IMR-90 (cell line): Measurements from ENCODE around the gene SLC30A5. TPM values are rescaled to one million over a fixed set of nuclear protein-coding genes. Genes with fewer than 3 reads are reported as not detected.

Source experiments
- ATAC-seq: fragments of 200-7000 bp; cut with Tn5 transposase; 2 replicates; pipeline ENCODE4 v1.9.1; 2020; ENCODE audit warnings: low read depth, mild to moderate bottlenecking, moderate library complexity
- BruUV-seq: library from RNA; stranded (reverse); fragments of 400-500 nt; replicated peaks from 2 replicates; lab custom pipeline; 2021; lab: Mats Ljungman, UMichigan
- CTCF ChIA-PET: fragments of 300-600 bp; formaldehyde crosslinking; extraction: SDS; loops from one replicate; lab custom pipeline; 2021; ENCODE audit warnings: antibody characterized with exemption; lab: Yijun Ruan, JAX
- POLR2A ChIA-PET: fragments of 300-600 bp; sonication (Branson Sonifier 250); formaldehyde crosslinking; loops from one replicate; lab custom pipeline; 2022; ENCODE audit warnings: antibody characterized with exemption; ENCODE audit not compliant: unreplicated experiment; lab: Charles Lee
- DNase-seq: peaks from one replicate; pipeline ENCODE4 v3.0.0; 2013
- H2AFZ ChIP-seq: replicated peaks from 2 replicates; pipeline ENCODE3; 2013; ENCODE audit warnings: low read length, mild to moderate bottlenecking; ENCODE audit not compliant: poor library complexity
- H2AK5ac ChIP-seq: 2 replicates; pipeline ENCODE4 v1.6.1; 2013; ENCODE audit warnings: low read depth, low read length, inconsistent platforms
- H2AK9ac ChIP-seq: replicated peaks from 2 replicates; pipeline ENCODE3; 2013; ENCODE audit warnings: mild to moderate bottlenecking, low read depth, low read length, moderate library complexity; ENCODE audit not compliant: poor library complexity
- H2BK120ac ChIP-seq: 2 replicates; pipeline ENCODE4 v1.6.1; 2013; ENCODE audit warnings: low read depth, low read length, inconsistent platforms
- H2BK15ac ChIP-seq: 3 replicates; pipeline ENCODE4 v1.6.1; 2013; ENCODE audit warnings: low read depth, low read length, inconsistent platforms
- H2BK20ac ChIP-seq: 2 replicates; pipeline ENCODE4 v1.6.1; 2013; ENCODE audit warnings: low read depth, mild to moderate bottlenecking, inconsistent platforms, low read length, moderate library complexity
- H2BK5ac ChIP-seq: 2 replicates; pipeline ENCODE4 v1.6.1; 2013; ENCODE audit warnings: mild to moderate bottlenecking, low read depth, low read length, inconsistent platforms; ENCODE audit not compliant: poor library complexity, severe bottlenecking
- H3K14ac ChIP-seq: replicated peaks from 2 replicates; pipeline ENCODE4 v1.6.1; 2013; ENCODE audit warnings: low read depth, low read length, inconsistent platforms
- H3K18ac ChIP-seq: 2 replicates; pipeline ENCODE4 v1.6.1; 2013; ENCODE audit warnings: low read depth, low read length, control low read depth
- H3K23ac ChIP-seq: 2 replicates; pipeline ENCODE4 v1.6.1; 2013; ENCODE audit warnings: low read depth, low read length, inconsistent platforms
- H3K27ac ChIP-seq: 2 replicates; pipeline ENCODE4 v1.5.1; 2013; ENCODE audit warnings: mild to moderate bottlenecking, control low read depth, low read length; ENCODE audit not compliant: insufficient read depth
- H3K27me3 ChIP-seq: 2 replicates; pipeline ENCODE4 v1.6.1; 2013; ENCODE audit warnings: low read length; ENCODE audit not compliant: control insufficient read depth, insufficient read depth
- H3K36me3 ChIP-seq: 2 replicates; pipeline ENCODE4 v1.6.1; 2013; ENCODE audit warnings: low read length, mixed read lengths; ENCODE audit not compliant: control insufficient read depth, insufficient read depth
- H3K4ac ChIP-seq: 2 replicates; pipeline ENCODE4 v1.6.1; 2013; ENCODE audit warnings: low read depth, low read length, inconsistent platforms
- H3K4me1 ChIP-seq: 2 replicates; pipeline ENCODE4 v1.6.1; 2013; ENCODE audit warnings: low read length, mixed read lengths; ENCODE audit not compliant: control insufficient read depth, insufficient read depth
- H3K4me2 ChIP-seq: 2 replicates; pipeline ENCODE4 v1.6.1; 2013; ENCODE audit warnings: low read depth, mild to moderate bottlenecking, control low read depth, low read length, moderate library complexity
- H3K4me3 ChIP-seq: 2 replicates; pipeline ENCODE4 v1.5.1; 2013; ENCODE audit warnings: low read depth, mild to moderate bottlenecking, control low read depth, low read length, moderate library complexity; ENCODE audit not compliant: insufficient read depth
- H3K56ac ChIP-seq: 2 replicates; pipeline ENCODE4 v1.6.1; 2013; ENCODE audit warnings: low read length, inconsistent platforms; ENCODE audit not compliant: insufficient read depth; ENCODE audit errors: extremely low read depth
- H3K79me1 ChIP-seq, 2 experiments: 2 replicates each; pipeline ENCODE4 v1.6.1; 2013; ENCODE audit warnings: low read length in 2 of 2, inconsistent platforms in 1 of 2, low read depth in 1 of 2
- H3K9ac ChIP-seq: 2 replicates; pipeline ENCODE4 v1.6.1; 2013; ENCODE audit warnings: low read depth, low read length, control low read depth
- H3K9me1 ChIP-seq: 2 replicates; pipeline ENCODE4 v1.6.1; 2013; ENCODE audit warnings: low read length, inconsistent platforms; ENCODE audit not compliant: insufficient read depth
- H3K9me3 ChIP-seq: 2 replicates; pipeline ENCODE4 v1.6.1; 2013; ENCODE audit warnings: low read length; ENCODE audit not compliant: control insufficient read depth, insufficient read depth
- H4K20me1 ChIP-seq: 2 replicates; pipeline ENCODE4 v1.6.1; 2013; ENCODE audit warnings: low read length, inconsistent platforms; ENCODE audit not compliant: insufficient read depth
- H4K5ac ChIP-seq: 2 replicates; pipeline ENCODE4 v1.6.1; 2013; ENCODE audit warnings: mild to moderate bottlenecking, low read depth, low read length, control low read depth
- H4K8ac ChIP-seq, 2 experiments: 2 replicates each; pipeline ENCODE4 v1.6.1; 2013; ENCODE audit warnings: low read depth in 2 of 2, low read length in 2 of 2, control low read depth in 1 of 2, inconsistent platforms in 1 of 2
- H4K91ac ChIP-seq: 2 replicates; pipeline ENCODE4 v1.6.1; 2013; ENCODE audit warnings: low read depth, low read length, inconsistent platforms; ENCODE audit not compliant: insufficient read depth
- BHLHE40 ChIP-seq: fragments of 150-350 bp; IDR thresholded peaks from 2 replicates; pipeline ENCODE4 v1.6.1; 2016; ENCODE audit warnings: mild to moderate bottlenecking, low read depth, low read length
- CEBPB ChIP-seq: IDR thresholded peaks from 2 replicates; pipeline ENCODE4 v1.6.1; 2012; ENCODE audit warnings: low read depth, low read length, improper control_type of control experiment
- CHD1 ChIP-seq: IDR thresholded peaks from 2 replicates; pipeline ENCODE4 v1.6.1; 2012; ENCODE audit warnings: low read depth, low read length, improper control_type of control experiment
- CTCF ChIP-seq: conservative IDR thresholded peaks from 2 replicates; pipeline ENCODE4 v1.5.1; 2012; ENCODE audit warnings: mild to moderate bottlenecking, low read depth, low read length, improper control_type of control experiment
- FOS ChIP-seq: fragments of 150-350 bp; IDR thresholded peaks from 2 replicates; pipeline ENCODE4 v1.6.1; 2016; ENCODE audit warnings: low read depth, low read length
- MAFK ChIP-seq: IDR thresholded peaks from 2 replicates; pipeline ENCODE4 v1.6.1; 2012; ENCODE audit warnings: low read depth, low read length, improper control_type of control experiment
- MAZ ChIP-seq: IDR thresholded peaks from 2 replicates; pipeline ENCODE4 v1.6.1; 2012; ENCODE audit warnings: low read depth, mild to moderate bottlenecking, low read length, improper control_type of control experiment, moderate library complexity, borderline replicate concordance
- MXI1 ChIP-seq: IDR thresholded peaks from 2 replicates; pipeline ENCODE4 v1.6.1; 2012; ENCODE audit warnings: low read depth, mild to moderate bottlenecking, low read length, moderate library complexity, borderline replicate concordance
- POLR2A ChIP-seq: IDR thresholded peaks from 2 replicates; pipeline ENCODE4 v1.6.1; 2012; ENCODE audit warnings: mild to moderate bottlenecking, low read depth, low read length
- RAD21 ChIP-seq: IDR thresholded peaks from 2 replicates; pipeline ENCODE4 v1.6.1; 2012; ENCODE audit warnings: low read length, improper control_type of control experiment
- RCOR1 ChIP-seq: IDR thresholded peaks from 2 replicates; pipeline ENCODE4 v1.6.1; 2012; ENCODE audit warnings: mild to moderate bottlenecking, low read length, improper control_type of control experiment; ENCODE audit not compliant: insufficient replicate concordance
- RFX5 ChIP-seq: IDR thresholded peaks from 2 replicates; pipeline ENCODE4 v1.8.0; 2012; ENCODE audit warnings: low read depth, mild to moderate bottlenecking, low read length, moderate library complexity
- SMC3 ChIP-seq: fragments of 150-350 bp; IDR thresholded peaks from 2 replicates; pipeline ENCODE4 v1.6.1; 2016; ENCODE audit warnings: low read depth, mild to moderate bottlenecking, antibody characterized with exemption, low read length, moderate library complexity
- USF2 ChIP-seq: fragments of 150-350 bp; IDR thresholded peaks from 2 replicates; pipeline ENCODE4 v1.6.1; 2017; ENCODE audit warnings: mild to moderate bottlenecking, antibody characterized with exemption, low read length, low read depth
- WGBS, 2 experiments: methylation state at CpG; one replicate each; pipeline versions ENCODE4 v1.1.5 to v1.1.7; 2013; ENCODE audit warnings: missing lambda C conversion rate in 2 of 2; ENCODE audit not compliant: insufficient read length in 1 of 2; ENCODE audit errors: extremely low coverage in 2 of 2; 5-methylcytosine and 5-hydroxymethylcytosine counted together
- dilution Hi-C: fragments of 300-500 bp; cut with HindIII; formaldehyde crosslinking; loops from one replicate; pipeline ENCODE4 v1.14.3; 2018; ENCODE audit warnings: low sequenced_read_pairs; ENCODE audit not compliant: unreplicated experiment
- in situ Hi-C: fragments of 300-500 bp; cut with MboI; formaldehyde crosslinking; loops from 3 replicates; pipeline ENCODE4 v1.14.3; 2019; ENCODE audit warnings: low sequenced_read_pairs, inconsistent platforms, mixed read lengths
- intact Hi-C: fragments of 100-400 bp; cut with micrococcal nuclease; formaldehyde crosslinking; loops from 2 replicates; pipeline ENCODE4 v1.10.0; 2022
- polyA plus RNA-seq, 3 experiments: library from polyadenylated mRNA; depleted of rRNA; stranded (reverse); fragments of >200 nt; gene quantifications; 2 replicates each; pipeline ENCODE4 v1.2.3, GENCODE V29; 2012; ENCODE audit warnings: low replicate concordance in 1 of 3
- total RNA-seq: library from RNA; depleted of rRNA; stranded (reverse); fragments of >200 nt; gene quantifications from 2 replicates; pipeline ENCODE4 v1.2.3, GENCODE V29; 2012

Gene SLC30A5
- total and polyA plus RNA-seq, 2 of the 4 experiments (the other 2 are of a cell fraction) = 21.2 to 34.8 TPM

GRCh38 chr5:69138766-69139165 lies 45.0 kb downstream of the SLC30A5 start:
- Histone ChIP-seq H3K4me3 (no peak overlapping the region), H3K27ac (no peak overlapping the region), H3K9me3 (no peaks in the 10 kb centered on the region), H3K56ac (no peak overlapping the region), H3K4ac (no peak overlapping the region), H4K91ac (no peak overlapping the region), H2BK120ac (no peak overlapping the region), H2BK20ac (no peak overlapping the region), H3K14ac (no peak overlapping the region), H2AK9ac (no peak overlapping the region), H2AK5ac (no peak overlapping the region), H2AFZ (no peak overlapping the region), H3K4me1 (no peaks in the 10 kb centered on the region), H3K9ac (no peak overlapping the region), H3K18ac (no peak overlapping the region), H4K5ac (no peak overlapping the region), H3K9me1 (no peaks in the 10 kb centered on the region), H3K36me3 (no peaks in the 10 kb centered on the region; the same call in 1 of the 2 replicates), H4K8ac (no peak overlapping the region), H3K79me1 (no peaks in the 10 kb centered on the region), H4K20me1 (no peaks in the 10 kb centered on the region), H3K27me3 (no peaks in the 10 kb centered on the region), H2BK5ac (no peak overlapping the region), H3K23ac (no peak overlapping the region), H2BK15ac (no peak overlapping the region), H3K4me2 (no peak overlapping the region)
- ChIA-PET POLR2A (no interaction called here), CTCF (interaction anchor here (0.7 kb wide), 1 partner anchor 45 kb away, joined by 3 read pairs; no protein-coding TSS in a partner anchor)
- intact Hi-C loops = no loop called here
- WGBS, 2 experiments = no CpG with 5 or more reads among the region's 1 CpG
- dilution Hi-C loops = no loop called here
- TF ChIP-seq FOS (no peak), RAD21 (no peak), CHD1 (no peak), RCOR1 (no peak), CTCF (no peak), MXI1 (no peak), RFX5 (no peak), MAFK (no peak), POLR2A (no peak), USF2 (no peak), BHLHE40 (no peak), SMC3 (no peak), CEBPB (no peak), MAZ (no peak)
- in situ Hi-C loops = no loop called here
- DNase-seq = no peak
- BruUV-seq = no TSS peak
- ATAC-seq = no peak
